Measurements from ENCODE around the gene ZNRF4. TPM values are rescaled to one million over a fixed set of nuclear protein-coding genes. Genes with fewer than 3 reads are reported as not detected.
"Not testable (repeated sequence)": the region's sequence is repeated elsewhere in the genome, so short reads cannot be mapped to it uniquely, and the experiment has no call there.

The ZNRF4 gene, protein sequence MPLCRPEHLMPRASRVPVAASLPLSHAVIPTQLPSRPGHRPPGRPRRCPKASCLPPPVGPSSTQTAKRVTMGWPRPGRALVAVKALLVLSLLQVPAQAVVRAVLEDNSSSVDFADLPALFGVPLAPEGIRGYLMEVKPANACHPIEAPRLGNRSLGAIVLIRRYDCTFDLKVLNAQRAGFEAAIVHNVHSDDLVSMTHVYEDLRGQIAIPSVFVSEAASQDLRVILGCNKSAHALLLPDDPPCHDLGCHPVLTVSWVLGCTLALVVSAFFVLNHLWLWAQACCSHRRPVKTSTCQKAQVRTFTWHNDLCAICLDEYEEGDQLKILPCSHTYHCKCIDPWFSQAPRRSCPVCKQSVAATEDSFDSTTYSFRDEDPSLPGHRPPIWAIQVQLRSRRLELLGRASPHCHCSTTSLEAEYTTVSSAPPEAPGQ
- polyA plus RNA-seq (2013, experiment 1 of 2), result not detected
- polyA plus RNA-seq (2013, experiment 2 of 2), result not detected

DNA sequence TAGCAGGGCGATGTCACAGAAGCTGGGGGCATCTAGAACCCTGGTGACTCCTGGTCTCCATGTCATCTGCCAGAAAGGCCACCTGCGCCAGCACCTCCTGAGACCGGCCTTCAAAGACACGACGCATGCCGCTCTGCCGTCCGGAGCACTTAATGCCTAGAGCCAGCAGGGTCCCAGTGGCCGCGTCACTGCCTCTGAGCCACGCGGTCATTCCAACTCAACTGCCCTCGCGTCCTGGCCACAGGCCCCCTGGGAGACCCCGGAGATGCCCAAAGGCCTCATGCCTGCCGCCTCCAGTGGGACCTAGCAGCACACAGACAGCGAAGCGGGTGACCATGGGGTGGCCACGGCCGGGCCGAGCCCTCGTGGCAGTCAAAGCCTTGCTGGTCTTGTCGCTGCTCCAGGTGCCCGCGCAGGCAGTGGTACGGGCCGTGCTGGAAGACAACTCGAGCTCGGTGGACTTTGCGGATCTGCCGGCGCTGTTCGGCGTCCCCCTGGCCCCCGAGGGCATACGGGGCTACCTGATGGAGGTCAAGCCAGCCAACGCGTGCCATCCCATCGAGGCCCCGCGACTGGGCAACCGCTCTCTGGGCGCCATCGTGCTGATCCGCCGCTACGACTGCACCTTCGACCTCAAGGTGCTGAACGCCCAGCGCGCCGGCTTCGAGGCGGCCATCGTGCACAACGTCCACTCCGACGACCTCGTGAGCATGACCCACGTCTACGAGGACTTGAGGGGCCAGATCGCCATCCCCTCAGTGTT, at the start of gene ZNRF4:
Gene ZNRF4, plus strand, starts transcription at position 51 of the 763 bp plus-strand sequence. Its CDS starts 75 bp downstream, at position 126.
- 93 to 94% methylated on average over 62 of the region's 62 CpGs for WGBS, 2 experiments (ENCODE audit: insufficient coverage in 2 of 2)
- Histone ChIP-seq H3K27ac (ENCODE audit: low read depth, low read length, severe bottlenecking) (no peak within 1 kb of the TSS), H3K4me3 (ENCODE audit: extremely low read depth, insufficient read depth, low read length, poor library complexity, severe bottlenecking) (no peak within 1 kb of the TSS), H3K36me3 (ENCODE audit: control insufficient read depth, insufficient read depth, low read length) (no peaks in the 10 kb centered on the region), H3K9me3 (ENCODE audit: control insufficient read depth, low read length) (no peaks in the 10 kb centered on the region), H3K4me1 (ENCODE audit: control insufficient read depth, insufficient read depth, low read length, poor library complexity, severe bottlenecking) (no peaks in the 10 kb centered on the region)

GRCh38 chr19:5406198-5406597, 49.0 kb upstream of the ZNRF4 start:
- 80 to 83% methylated on average over 1 of the region's 6 CpGs for WGBS, 2 experiments (ENCODE audit: insufficient coverage in 2 of 2)
- H3K36me3 ChIP-seq (ENCODE audit: control insufficient read depth, insufficient read depth, low read length); H3K4me3 ChIP-seq (ENCODE audit: extremely low read depth, insufficient read depth, low read length, poor library complexity, severe bottlenecking); H3K27ac ChIP-seq (ENCODE audit: low read depth, low read length, severe bottlenecking); H3K4me1 ChIP-seq (ENCODE audit: control insufficient read depth, insufficient read depth, low read length, poor library complexity, severe bottlenecking): not testable (repeated sequence)
- H3K9me3 ChIP-seq (ENCODE audit: control insufficient read depth, low read length), result peaks cover 11% of the 10 kb centered on the region

DNA sequence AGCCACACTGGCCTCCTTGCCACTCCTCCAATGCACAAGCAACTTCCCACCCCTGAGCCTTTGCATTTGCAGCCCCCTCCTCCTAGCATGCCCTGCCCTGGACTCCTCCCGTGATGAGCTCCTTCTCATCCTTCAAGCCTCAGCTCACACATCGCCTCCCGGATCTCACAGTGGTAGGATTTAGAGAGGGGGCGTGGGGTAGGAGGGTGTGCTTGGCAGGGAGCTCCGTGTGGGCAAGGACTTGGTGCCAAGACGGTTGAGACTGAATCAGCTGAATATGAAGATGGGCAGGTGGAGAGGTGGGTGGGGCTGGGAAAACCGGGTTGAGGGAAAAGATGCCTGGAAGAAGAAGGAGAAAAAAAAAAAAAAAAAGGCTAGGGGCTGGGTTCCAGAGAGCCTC, 48.4 kb upstream of the ZNRF4 start:
- 62 to 71% methylated on average over 3 to 4 of the region's 7 CpGs for WGBS, 2 experiments (ENCODE audit: insufficient coverage in 2 of 2)
- Histone ChIP-seq H3K4me3 (ENCODE audit: extremely low read depth, insufficient read depth, low read length, poor library complexity, severe bottlenecking) (no peak overlapping the region), H3K9me3 (ENCODE audit: control insufficient read depth, low read length) (peaks cover 11% of the 10 kb centered on the region), H3K36me3 (ENCODE audit: control insufficient read depth, insufficient read depth, low read length) (no peaks in the 10 kb centered on the region), H3K4me1 (ENCODE audit: control insufficient read depth, insufficient read depth, low read length, poor library complexity, severe bottlenecking) (no peaks in the 10 kb centered on the region), H3K27ac (ENCODE audit: low read depth, low read length, severe bottlenecking) (no peak overlapping the region)

DNA sequence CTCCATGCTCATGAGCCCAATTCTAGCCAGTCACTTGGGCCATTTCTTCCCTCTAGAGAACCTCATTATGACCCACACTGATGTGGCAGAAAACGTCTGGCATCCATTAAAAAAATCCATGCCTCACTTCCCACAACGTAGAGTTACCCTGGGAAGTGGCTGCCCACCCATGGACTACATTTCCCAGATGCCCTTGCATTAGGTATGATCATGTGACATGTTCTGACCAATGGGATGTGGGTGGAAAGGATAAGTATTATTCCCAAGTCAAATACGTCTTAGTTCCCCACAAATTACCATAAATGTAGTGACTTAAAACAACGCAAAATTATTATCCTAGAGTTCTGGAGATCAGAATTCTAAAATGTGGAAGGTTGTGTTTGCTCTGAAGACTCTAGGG, 47.9 kb upstream of the ZNRF4 start:
- H3K9me3 ChIP-seq (ENCODE audit: control insufficient read depth, low read length), result peaks cover 11% of the 10 kb centered on the region
- WGBS, 2 experiments (ENCODE audit: insufficient coverage in 2 of 2), result 80% methylated on average over 1 of the region's 4 CpGs; no CpG with 5 or more reads in 1 of the 2 experiments
- no peaks in the 10 kb centered on the region for H3K4me1 ChIP-seq (ENCODE audit: control insufficient read depth, insufficient read depth, low read length, poor library complexity, severe bottlenecking)
- H3K27ac ChIP-seq (ENCODE audit: low read depth, low read length, severe bottlenecking), result no peak overlapping the region
- H3K4me3 ChIP-seq (ENCODE audit: extremely low read depth, insufficient read depth, low read length, poor library complexity, severe bottlenecking), result no peak overlapping the region
- no peaks in the 10 kb centered on the region for H3K36me3 ChIP-seq (ENCODE audit: control insufficient read depth, insufficient read depth, low read length)

- H3K4me3 ChIP-seq (ENCODE audit: extremely low read depth, insufficient read depth, low read length, poor library complexity, severe bottlenecking), result no peak overlapping the region
Measured at GRCh38 chr19:5417495-5418436, 37.5 kb upstream of the ZNRF4 start.

GRCh38 chr19:5418677-5419076, 36.5 kb upstream of the ZNRF4 start:
- H3K4me3 ChIP-seq (ENCODE audit: extremely low read depth, insufficient read depth, low read length, poor library complexity, severe bottlenecking), result no peak overlapping the region
- H3K27ac ChIP-seq (ENCODE audit: low read depth, low read length, severe bottlenecking), result no peak overlapping the region
- H3K36me3 ChIP-seq (ENCODE audit: control insufficient read depth, insufficient read depth, low read length), result no peaks in the 10 kb centered on the region
- H3K4me1 ChIP-seq (ENCODE audit: control insufficient read depth, insufficient read depth, low read length, poor library complexity, severe bottlenecking), result no peaks in the 10 kb centered on the region
- no peaks in the 10 kb centered on the region for H3K9me3 ChIP-seq (ENCODE audit: control insufficient read depth, low read length)
- WGBS, 2 experiments (ENCODE audit: insufficient coverage in 2 of 2), result 57 to 94% methylated on average over 3 to 5 of the region's 6 CpGs

More at GRCh38 chr19:5417495-5418436, 37.5 kb upstream of the ZNRF4 start:
- H3K4me1 ChIP-seq (ENCODE audit: control insufficient read depth, insufficient read depth, low read length, poor library complexity, severe bottlenecking), result no peaks in the 10 kb centered on the region
- 79% methylated on average over 15 to 26 of the region's 29 CpGs for WGBS, 2 experiments (ENCODE audit: insufficient coverage in 2 of 2)
- no peak overlapping the region for H3K27ac ChIP-seq (ENCODE audit: low read depth, low read length, severe bottlenecking)
- no peaks in the 10 kb centered on the region for H3K36me3 ChIP-seq (ENCODE audit: control insufficient read depth, insufficient read depth, low read length)
- no peaks in the 10 kb centered on the region for H3K9me3 ChIP-seq (ENCODE audit: control insufficient read depth, low read length)

- H3K9me3 ChIP-seq (ENCODE audit: control insufficient read depth, low read length), result no peaks in the 10 kb centered on the region
- no peak overlapping the region for H3K4me3 ChIP-seq (ENCODE audit: extremely low read depth, insufficient read depth, low read length, poor library complexity, severe bottlenecking)
- H3K36me3 ChIP-seq (ENCODE audit: control insufficient read depth, insufficient read depth, low read length), result no peaks in the 10 kb centered on the region
- WGBS, 2 experiments (ENCODE audit: insufficient coverage in 2 of 2), result 46% methylated on average over 7 of the region's 7 CpGs; no CpG with 5 or more reads in 1 of the 2 experiments
- no peak overlapping the region for H3K27ac ChIP-seq (ENCODE audit: low read depth, low read length, severe bottlenecking)
- no peaks in the 10 kb centered on the region for H3K4me1 ChIP-seq (ENCODE audit: control insufficient read depth, insufficient read depth, low read length, poor library complexity, severe bottlenecking)
Measured at GRCh38 chr19:5420953-5421352, 34.3 kb upstream of the ZNRF4 start.

- no peaks in the 10 kb centered on the region for H3K9me3 ChIP-seq (ENCODE audit: control insufficient read depth, low read length)
- H3K36me3 ChIP-seq (ENCODE audit: control insufficient read depth, insufficient read depth, low read length), result no peaks in the 10 kb centered on the region
- no peak overlapping the region for H3K27ac ChIP-seq (ENCODE audit: low read depth, low read length, severe bottlenecking)
- H3K4me3 ChIP-seq (ENCODE audit: extremely low read depth, insufficient read depth, low read length, poor library complexity, severe bottlenecking), result no peak overlapping the region
- 63 to 100% methylated on average over 1 of the region's 1 CpG for WGBS, 2 experiments (ENCODE audit: insufficient coverage in 2 of 2)
- no peaks in the 10 kb centered on the region for H3K4me1 ChIP-seq (ENCODE audit: control insufficient read depth, insufficient read depth, low read length, poor library complexity, severe bottlenecking)
Measured at GRCh38 chr19:5423567-5424125, 31.6 kb upstream of the ZNRF4 start.

DNA sequence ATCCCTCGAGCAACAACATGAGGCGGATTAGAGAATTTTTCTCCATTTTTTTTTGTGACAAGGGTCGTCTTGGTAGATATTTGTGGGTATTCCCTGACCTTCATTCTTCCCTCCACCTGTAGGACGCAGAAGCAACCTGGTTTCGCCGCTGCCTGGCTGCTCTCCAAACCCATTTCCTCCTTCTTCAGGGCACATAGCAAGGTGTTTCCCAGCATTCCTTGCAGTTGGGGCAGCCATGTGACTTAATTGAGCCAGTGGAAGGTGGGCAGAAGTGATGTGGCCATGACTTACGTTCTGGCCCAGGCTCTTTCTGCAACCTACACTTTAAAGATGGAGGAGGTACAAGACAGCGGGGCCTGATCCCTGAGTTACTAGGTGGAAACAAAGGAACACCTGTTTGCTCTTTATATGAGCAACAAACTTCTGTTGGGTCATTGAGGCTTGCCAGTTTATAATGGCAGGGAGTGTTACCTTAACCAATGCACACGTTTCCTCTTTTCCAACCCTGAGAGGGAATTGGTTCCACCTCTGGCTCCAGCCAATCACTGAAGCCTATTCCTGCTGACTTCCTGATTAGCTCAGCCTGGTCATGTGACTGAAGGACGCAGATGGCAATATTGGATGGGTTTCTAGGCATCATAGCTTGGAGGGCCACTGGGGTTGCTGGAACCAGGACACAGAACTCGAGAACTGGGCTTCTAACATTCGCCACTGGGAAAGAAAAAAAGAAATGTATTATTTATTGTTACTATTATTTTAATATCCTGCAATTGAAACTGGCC, 30.8 kb upstream of the ZNRF4 start:
- Histone ChIP-seq H3K27ac (ENCODE audit: low read depth, low read length, severe bottlenecking) (no peak overlapping the region), H3K4me3 (ENCODE audit: extremely low read depth, insufficient read depth, low read length, poor library complexity, severe bottlenecking) (no peak overlapping the region), H3K36me3 (ENCODE audit: control insufficient read depth, insufficient read depth, low read length) (no peaks in the 10 kb centered on the region), H3K4me1 (ENCODE audit: control insufficient read depth, insufficient read depth, low read length, poor library complexity, severe bottlenecking) (no peaks in the 10 kb centered on the region), H3K9me3 (ENCODE audit: control insufficient read depth, low read length) (no peaks in the 10 kb centered on the region)
- 53 to 87% methylated on average over 2 to 6 of the region's 12 CpGs for WGBS, 2 experiments (ENCODE audit: insufficient coverage in 2 of 2)
